Left cardiac atrium (tissue), 4 donors: ENCODE data around the gene BCAS4. TPM values are rescaled to one million over a fixed set of nuclear protein-coding genes. Genes with fewer than 3 reads are reported as not detected.

Experiments used
- ATAC-seq, 2 donors: fragments of 200-7000 bp; cut with Tn5 transposase; one replicate each; pipeline ENCODE4 v1.9.1; 2020; ENCODE audit warnings: mild to moderate bottlenecking in 2 of 2, moderate library complexity in 2 of 2
- DNase-seq: peaks from one replicate; pipeline ENCODE4 v3.0.0-alpha.2; 2020
- intact Hi-C, 2 donors: fragments of 100-400 bp; cut with DNase I; formaldehyde crosslinking; loops; one replicate each; pipeline versions ENCODE4 v1.14.1 to v1.15.1; 2022 to 2023
- total RNA-seq, 2 donors: library from RNA; stranded (reverse); fragmentation: NEBNext Ultra II Directional; extraction: Animal tissue kit (Norgen Biotek cat#: 25700); gene quantifications; one replicate each; pipeline ENCODE4 v1.2.1, GENCODE V29; 2021
- donor health status: DM: no; HTN: yes; CAD: no.
- donor health status: DM: no; HTN: yes; CAD: no; lungs with severe emphysema.
- donor health status: DM: yes; HTN: yes; CAD: no.
- donor health status: Dilated cardiomyopathy.

BCAS4 gene
- total RNA-seq, 2 donors from 2014 or later: 1.2 to 3.3 TPM

GRCh38 chr20:50842821-50843220 lies 48.0 kb downstream of the BCAS4 start:
- no peak for DNase-seq
- intact Hi-C loops: no loop called here
- ATAC-seq: no peak

- intact Hi-C loops: no loop called here
- no peak for DNase-seq
- no peak for ATAC-seq
Observed at GRCh38 chr20:50843331-50844276, 48.7 kb downstream of the BCAS4 start.

- ATAC-seq (peak; percentile 12 to 78), DNase-seq (peak; percentile 48)
- intact Hi-C loops: no loop called here
Observed at GRCh38 chr20:50844430-50845100, 49.7 kb downstream of the BCAS4 start.

- no peak for ATAC-seq
- intact Hi-C loops: no loop called here
- no peak for DNase-seq
Observed at GRCh38 chr20:50845566-50846215, 50.8 kb downstream of the BCAS4 start.

GRCh38 chr20:50848341-50848808 lies 53.5 kb downstream of the BCAS4 start:
- DNase-seq: peak; percentile 38
- ATAC-seq: peak; percentile 60 to 72
- intact Hi-C loops: no loop called here

GRCh38 chr20:50848846-50849673 lies 54.2 kb downstream of the BCAS4 start:
- intact Hi-C loops: no loop called here
- ATAC-seq: peak; percentile 31 to 60
- no peak for DNase-seq

- DNase-seq: no peak
- intact Hi-C loops: no loop called here
- ATAC-seq: peak in 1 of 2 donors; percentile 59
Observed at GRCh38 chr20:50850721-50851286, 55.9 kb downstream of the BCAS4 start.

GRCh38 chr20:50852085-50852484 lies 57.2 kb downstream of the BCAS4 start:
- intact Hi-C loops: no loop called here
- no peak for ATAC-seq
- no peak for DNase-seq

GRCh38 chr20:50854506-50855249 lies 59.8 kb downstream of the BCAS4 start:
- ATAC-seq (no peak), DNase-seq (no peak)
- intact Hi-C loops: no loop called here

GRCh38 chr20:50855498-50856474 lies 60.9 kb downstream of the BCAS4 start:
- ATAC-seq: peak in 1 of 2 donors; percentile 30
- no peak for DNase-seq
- intact Hi-C loops: no loop called here

- intact Hi-C loops: no loop called here
- DNase-seq: no peak
- no peak for ATAC-seq
Observed at GRCh38 chr20:50856475-50857041, 61.7 kb downstream of the BCAS4 start.

- DNase-seq: no peak
- intact Hi-C loops: no loop called here
- no peak for ATAC-seq
Observed at GRCh38 chr20:50857348-50857747, 62.5 kb downstream of the BCAS4 start.

GRCh38 chr20:50858525-50858924 lies 63.7 kb downstream of the BCAS4 start:
- no peak for DNase-seq
- intact Hi-C loops: no loop called here
- no peak for ATAC-seq

GRCh38 chr20:50859161-50859560 lies 64.3 kb downstream of the BCAS4 start:
- intact Hi-C loops: no loop called here

GRCh38 chr20:50861012-50861411 lies 66.2 kb downstream of the BCAS4 start:
- no peak for DNase-seq
- ATAC-seq: no peak
- intact Hi-C loops: no loop called here

More at GRCh38 chr20:50859161-50859560, 64.3 kb downstream of the BCAS4 start:
- ATAC-seq (no peak), DNase-seq (no peak)

GRCh38 chr20:50862546-50862945 lies 67.7 kb downstream of the BCAS4 start:
- intact Hi-C loops: no loop called here
- ATAC-seq: no peak
- no peak for DNase-seq
